DMS53 treated with DMSO at 0.1 percent for 48 hours (cell line): ENCODE results near the gene C20orf202.

Source experiments
- DNase-seq: peaks from one replicate; lab custom pipeline; 2025; ENCODE audit not compliant: unreplicated experiment; lab: John Stamatoyannopoulos, UW

The C20orf202 gene

DNA sequence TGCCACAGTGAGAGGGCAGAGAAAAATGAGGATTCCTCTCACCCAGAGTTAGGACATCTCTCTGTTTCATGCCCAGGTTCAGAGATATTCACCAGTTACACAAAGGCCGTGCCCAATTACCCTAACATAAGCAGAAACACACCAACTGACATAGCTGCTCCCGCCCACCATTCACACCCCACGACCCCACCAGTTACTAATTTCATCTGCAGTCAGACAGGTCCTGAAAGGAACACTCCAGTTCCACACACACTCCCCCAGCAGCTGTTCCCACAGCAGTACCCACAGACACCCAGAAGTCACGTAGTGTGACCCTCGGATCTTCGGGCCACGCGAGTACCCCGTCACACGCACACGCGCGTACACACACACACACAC, 19.0 kb upstream of the C20orf202 start:
- DNase-seq = no peak

- no peak for DNase-seq
These were observed 18.5 kb upstream of the C20orf202 start, which contains the start of gene TMEM74B for GRCh38 chr20:1184638-1185315. Gene TMEM74B (minus strand): TSS chr20:1184981. CDS start chr20:1183801, 1,180 bp downstream.

- DNase-seq = no peak
These were observed 17.9 kb upstream of the C20orf202 start for GRCh38 chr20:1185316-1185741.

GRCh38 chr20:1185790-1186334, 17.4 kb upstream of the C20orf202 start:
- DNase-seq = peak; percentile 44

DNA sequence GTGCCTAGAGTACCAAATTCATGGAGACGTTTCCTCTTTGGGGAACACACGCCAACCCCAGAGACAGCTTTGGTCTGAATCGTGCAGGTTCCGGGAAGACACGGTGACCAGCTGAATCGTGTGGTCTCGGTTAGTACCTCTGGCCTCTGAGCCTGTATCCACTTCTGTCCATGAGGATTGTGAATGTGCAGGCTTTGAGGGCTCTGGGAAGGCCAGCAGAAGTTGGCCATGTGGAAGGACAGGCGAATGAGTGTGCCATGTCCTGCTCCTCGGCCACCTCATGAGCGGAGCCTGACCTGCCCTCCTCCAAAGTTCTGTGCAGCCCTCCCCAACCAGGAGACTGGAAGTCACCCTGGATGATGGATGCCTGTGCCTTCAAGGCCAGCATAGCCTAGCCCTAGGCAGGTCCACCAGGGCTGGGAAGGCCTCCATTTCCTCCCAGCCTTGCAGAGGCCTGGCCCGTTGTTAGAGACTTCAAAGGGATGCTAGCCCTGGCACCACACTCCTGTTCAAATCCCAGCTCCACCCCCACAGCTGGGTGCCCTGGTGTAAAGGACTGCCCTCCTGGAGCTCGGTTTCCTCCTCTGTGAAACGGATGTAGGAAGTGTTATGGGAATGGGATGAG, 16.8 kb upstream of the C20orf202 start:
- DNase-seq = no peak

DNA sequence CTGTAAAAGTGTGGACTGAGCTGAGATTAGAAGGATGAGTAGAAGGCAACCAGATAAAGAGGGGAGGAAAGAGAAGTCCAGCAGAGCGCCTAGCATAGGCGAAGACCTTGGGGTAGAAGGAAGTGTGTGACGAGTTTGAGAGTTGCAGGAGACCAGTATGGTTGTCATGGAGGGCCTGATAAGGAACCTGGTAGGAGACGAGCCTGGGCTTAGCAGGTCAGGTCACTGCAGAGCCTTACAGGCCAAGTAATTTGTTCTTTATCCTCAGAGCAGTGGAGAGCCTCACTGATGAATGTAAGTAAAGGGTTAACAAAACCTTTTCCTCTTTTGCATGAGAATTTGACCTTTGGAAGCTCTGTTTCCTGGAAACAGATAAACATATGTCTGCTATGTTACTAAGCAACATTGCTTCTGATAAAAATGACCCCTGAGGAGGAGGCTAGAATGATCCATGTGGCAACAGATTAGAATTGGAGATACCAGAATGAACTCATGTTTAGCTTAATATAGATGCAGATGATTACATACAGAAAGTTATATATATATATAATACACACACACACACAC, 15.6 kb upstream of the C20orf202 start:
- DNase-seq = no peak

DNA sequence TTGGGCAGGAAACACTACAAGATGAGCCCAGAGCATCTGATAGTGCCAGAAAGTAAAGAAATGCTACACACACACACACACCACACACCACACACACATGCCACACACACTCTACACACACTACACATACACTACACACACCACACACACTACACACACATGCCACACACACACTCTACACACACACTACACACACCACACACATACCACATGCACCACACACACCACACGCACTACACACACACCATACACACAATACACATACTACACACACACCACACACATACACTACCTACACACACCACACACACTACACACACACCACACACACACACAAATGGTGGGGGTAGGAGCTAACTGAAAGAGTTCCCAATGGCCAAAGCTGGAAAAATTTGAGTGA, 14.9 kb upstream of the C20orf202 start:
- DNase-seq = no peak

GRCh38 chr20:1189827-1190226, 13.4 kb upstream of the C20orf202 start:
- no peak for DNase-seq

GRCh38 chr20:1190847-1191246, 12.4 kb upstream of the C20orf202 start:
- no peak for DNase-seq

DNA sequence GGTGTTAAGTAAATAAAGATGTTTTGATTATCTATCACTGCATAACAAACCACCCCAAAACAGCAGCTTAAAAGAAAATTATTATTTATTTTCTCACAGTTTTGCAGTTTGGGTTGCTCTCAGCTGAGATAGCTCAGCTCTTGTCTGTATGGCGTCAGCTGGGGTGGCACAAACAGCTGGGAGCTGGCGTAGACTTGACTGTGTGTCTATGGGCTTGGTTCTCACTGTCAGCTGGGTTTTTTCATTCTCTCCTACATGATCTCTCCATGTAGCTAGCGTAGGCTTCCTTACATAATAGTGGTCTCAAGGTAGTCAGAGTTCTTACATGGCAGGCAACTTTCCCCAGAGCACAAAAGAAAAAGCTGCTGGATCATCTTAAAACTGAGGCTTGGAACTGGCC, 12.0 kb upstream of the C20orf202 start:
- no peak for DNase-seq

GRCh38 chr20:1195226-1195625, 8.0 kb upstream of the C20orf202 start:
- DNase-seq = no peak

DNA sequence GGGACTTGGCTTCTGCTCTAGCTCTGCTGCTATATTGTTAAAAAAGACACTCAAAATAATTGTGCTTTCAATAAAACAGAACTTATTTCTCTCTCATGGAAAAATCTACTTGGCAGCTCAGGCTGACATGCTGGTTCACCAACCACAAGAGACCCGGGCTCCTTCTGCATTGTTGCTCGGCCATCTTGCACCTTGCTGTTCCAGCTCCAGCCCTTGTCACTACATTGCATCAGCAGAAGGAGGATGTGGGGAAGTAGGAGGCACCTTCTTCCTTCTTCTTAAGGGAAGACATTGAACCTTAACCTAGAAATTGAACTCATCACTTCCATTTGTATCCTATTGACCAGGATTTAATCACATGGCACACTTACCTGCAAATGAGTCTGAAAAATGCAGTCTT, 6.6 kb upstream of the C20orf202 start:
- DNase-seq = no peak

DNA sequence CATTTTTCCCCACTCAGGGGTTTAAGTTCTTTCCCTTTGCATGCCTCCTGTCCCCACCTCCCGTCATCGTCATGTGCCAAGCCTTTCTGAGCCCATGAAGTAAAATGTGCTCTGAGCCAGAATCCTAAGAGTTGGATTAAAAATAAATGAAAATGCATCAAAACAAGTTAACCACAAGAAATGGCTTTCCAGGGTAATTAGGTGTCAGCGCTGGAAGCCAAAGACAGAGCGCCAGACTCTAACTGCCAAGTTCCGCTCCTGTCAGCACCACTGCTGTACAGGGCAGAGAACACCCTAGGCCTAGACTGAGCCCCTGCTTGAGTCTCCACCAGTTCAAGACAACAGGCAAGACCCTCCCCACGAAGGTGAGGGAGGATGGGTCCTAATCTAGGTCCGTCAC, 5.5 kb upstream of the C20orf202 start:
- no peak for DNase-seq

- DNase-seq = no peak
These were observed 4.5 kb upstream of the C20orf202 start for GRCh38 chr20:1198751-1199150.

GRCh38 chr20:1199212-1199873, 3.9 kb upstream of the C20orf202 start:
- no peak for DNase-seq

GRCh38 chr20:1199964-1200363, 3.3 kb upstream of the C20orf202 start:
- DNase-seq = no peak

- no peak for DNase-seq
These were observed 376 bp downstream of the C20orf202 start for GRCh38 chr20:1203630-1204029.

- no peak for DNase-seq
These were observed 859 bp downstream of the C20orf202 start for GRCh38 chr20:1204113-1204512.

DNA sequence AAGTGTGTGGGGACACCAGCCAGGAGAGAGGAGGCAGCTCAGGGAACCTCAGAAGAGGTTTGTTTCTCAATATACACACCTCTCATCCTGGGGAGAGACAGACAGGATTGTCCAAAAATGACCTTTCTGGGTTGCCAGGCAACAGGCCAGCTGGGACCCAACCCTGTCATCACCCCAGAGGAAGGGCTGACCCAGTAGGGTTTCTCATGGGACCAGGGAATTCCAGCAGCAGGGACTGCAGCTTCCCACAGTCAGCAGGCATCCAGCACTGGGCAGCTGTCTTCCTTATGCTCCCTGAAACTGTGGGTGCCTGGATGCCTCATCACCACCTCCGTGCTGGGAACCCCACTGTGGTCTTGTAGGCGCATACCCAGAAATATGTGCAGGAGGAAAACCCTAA, 1.3 kb downstream of the C20orf202 start:
- no peak for DNase-seq

- DNase-seq = no peak
These were observed 2.5 kb downstream of the C20orf202 start for GRCh38 chr20:1205802-1206201.

DNA sequence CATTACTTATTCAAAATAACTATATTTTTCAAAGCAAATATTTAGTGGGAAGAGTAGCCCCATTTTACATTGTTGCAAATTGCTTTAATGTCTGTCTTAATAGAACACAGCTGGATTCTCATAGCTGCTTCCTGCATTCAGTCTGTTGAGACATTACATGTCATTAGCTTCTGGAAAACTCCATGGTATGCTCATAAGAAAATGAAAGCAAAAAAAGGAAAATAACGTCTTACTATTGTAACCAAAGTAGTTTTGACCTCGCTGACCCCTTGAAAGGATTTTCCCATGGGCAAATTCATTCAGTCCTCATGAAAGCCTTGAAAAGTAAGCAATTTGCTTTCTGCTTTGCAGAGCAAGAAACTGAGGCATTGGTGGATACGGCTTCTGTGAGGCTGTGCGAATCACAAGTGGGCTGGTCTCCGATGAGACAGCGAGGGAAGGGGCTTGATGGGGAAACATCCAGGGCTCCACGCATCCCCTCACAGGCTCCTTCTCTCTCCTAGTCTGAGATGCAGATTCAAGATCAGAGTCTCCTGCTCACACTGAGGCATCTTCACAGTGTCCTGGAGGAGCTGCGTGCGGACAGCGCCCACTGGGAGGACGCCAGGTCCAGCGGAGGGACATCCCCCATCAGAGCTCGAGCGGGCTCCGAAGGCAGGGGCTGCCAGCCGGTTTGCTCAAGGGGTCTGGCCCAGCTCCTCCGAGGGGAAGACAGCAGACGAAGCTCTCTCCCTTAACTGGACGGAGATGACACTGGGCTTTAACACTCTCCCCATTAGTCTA, 3.3 kb downstream of the C20orf202 start:
- no peak for DNase-seq
